HG03342 (cell line): ENCODE results near the gene CLUH.
"Not testable (repeated sequence)": the region's sequence is repeated elsewhere in the genome, so short reads cannot be mapped to it uniquely, and the experiment has no call there.

ENCODE experiments used
- ATAC-seq: cut with Tn5 transposase; IDR thresholded peaks from one replicate; pipeline ENCODE4 v1.9.1; 2021; ENCODE audit warnings: mild to moderate bottlenecking, moderate library complexity; ENCODE audit not compliant: unreplicated experiment

The CLUH gene

DNA sequence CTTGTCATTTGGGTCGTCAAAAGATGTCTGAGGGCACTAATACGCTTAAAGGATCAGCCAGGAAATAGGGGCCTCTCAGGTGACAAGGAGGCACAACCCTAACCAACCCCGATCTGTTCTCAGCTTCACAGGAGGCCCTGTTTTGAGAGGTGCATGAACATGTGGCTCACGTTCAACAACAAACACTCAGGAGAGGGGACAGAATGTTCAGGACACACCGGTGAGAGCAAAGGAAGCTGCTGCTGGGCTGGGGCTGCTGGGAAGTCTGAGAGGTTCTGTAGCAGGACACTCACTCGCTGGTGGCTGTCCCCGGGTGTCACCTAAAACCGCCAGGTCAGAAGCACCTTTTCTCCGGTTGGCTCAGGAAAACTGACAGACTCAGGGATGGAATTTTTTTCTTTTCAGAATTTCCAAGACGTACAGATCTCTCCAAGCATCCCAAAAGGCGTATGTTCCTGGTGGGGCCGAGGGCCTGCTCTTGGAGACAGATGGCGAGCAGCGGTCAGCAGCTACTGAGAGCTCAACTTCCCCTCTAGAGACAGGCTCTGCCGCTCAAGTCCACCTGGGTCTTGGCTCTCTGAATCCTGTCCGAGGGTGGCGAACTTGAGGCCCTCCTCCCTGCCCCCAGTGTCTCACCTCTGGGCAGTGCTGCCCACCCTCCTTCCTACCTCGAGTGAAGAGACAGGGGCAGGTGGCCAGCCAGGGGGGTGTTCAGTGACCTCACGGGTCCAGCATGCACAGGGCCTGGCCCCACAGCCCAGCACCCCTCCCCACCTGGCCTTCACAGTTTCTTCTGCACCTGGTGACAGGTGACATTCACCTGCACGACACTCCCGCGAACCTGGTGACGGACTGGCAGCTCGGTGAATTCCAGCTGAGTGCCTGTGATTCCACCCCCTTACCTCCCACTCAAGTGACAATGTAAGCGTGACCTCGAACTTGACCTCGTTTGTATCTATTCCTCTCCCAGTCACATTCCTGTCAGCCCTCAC, 22.9 kb downstream of the CLUH start:
- ATAC-seq: no peak

DNA sequence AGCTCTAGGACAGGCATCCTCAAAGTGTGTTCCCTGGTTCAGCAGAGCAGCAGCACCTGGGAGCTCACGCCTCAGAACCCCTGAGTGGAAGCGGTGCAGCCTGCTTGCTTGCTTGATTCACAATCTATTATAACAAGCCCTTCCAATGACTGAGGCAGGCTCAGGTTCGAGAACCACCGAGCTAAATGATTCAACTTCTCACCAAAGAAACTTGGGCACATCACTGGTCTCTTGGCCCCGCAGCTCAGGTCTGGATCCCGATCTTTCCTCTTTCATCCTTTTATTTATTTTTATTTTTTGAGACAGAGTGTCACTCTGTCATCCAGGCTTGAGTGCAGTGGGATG, 24.5 kb downstream of the CLUH start:
- no peak for ATAC-seq

DNA sequence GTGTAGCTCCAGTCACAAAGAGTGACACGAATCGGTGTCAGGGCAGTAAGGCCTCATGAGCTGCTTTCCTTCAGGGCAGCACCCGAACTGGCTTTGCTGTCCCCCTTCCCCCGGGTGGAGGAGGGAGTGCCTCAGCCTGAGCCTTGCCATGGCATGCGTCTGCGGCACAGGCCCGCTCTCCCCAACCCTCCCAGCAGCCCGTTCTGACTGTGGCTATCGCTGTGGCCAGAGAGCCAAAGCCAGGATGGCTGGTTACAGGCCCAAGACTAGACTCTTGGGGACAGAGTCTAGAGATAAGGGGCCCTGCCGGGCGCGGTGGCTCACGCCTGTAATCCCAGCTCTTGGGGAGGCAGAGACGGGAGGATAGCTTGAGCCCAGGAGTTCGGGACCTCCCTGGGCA, 25.9 kb downstream of the CLUH start:
- no peak for ATAC-seq

DNA sequence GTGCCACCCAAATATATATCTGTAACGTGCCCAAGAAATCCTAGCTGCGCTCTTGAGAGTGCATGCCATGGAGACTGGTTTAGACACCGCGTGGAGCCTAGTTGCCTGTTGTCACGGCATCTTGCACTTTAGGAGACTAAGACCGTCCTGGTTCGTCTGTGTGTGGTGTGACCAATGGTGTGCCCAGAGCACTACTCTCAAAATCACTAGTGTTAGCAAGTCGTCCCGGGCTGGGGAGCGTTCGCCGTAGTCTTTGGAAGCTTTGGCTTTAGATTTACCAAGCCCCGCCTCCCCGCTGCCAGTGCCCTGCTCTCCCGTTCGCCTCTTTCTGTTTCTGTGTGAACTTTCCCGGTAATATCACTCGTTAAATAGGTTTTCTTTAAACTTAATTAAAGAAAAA, 27.0 kb downstream of the CLUH start:
- no peak for ATAC-seq

DNA sequence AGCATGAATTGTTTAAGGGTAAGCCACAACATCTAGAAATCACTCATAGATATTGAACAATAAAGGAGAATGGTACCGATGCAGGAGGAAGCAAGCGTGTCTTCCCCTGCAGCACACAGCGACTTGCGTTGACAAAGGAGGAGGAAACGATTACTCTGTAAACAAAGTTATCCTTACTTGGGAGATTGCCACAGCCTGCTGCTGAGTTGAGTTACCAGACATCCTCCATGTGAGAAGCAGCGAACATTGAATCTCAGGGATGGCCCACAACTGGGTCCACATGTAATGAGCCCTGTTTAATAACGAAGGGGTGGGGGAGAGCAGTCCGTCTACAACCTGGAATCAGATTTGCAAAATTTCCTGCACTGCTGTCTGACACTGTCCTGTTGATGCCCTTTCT, 27.7 kb downstream of the CLUH start:
- ATAC-seq: no peak

DNA sequence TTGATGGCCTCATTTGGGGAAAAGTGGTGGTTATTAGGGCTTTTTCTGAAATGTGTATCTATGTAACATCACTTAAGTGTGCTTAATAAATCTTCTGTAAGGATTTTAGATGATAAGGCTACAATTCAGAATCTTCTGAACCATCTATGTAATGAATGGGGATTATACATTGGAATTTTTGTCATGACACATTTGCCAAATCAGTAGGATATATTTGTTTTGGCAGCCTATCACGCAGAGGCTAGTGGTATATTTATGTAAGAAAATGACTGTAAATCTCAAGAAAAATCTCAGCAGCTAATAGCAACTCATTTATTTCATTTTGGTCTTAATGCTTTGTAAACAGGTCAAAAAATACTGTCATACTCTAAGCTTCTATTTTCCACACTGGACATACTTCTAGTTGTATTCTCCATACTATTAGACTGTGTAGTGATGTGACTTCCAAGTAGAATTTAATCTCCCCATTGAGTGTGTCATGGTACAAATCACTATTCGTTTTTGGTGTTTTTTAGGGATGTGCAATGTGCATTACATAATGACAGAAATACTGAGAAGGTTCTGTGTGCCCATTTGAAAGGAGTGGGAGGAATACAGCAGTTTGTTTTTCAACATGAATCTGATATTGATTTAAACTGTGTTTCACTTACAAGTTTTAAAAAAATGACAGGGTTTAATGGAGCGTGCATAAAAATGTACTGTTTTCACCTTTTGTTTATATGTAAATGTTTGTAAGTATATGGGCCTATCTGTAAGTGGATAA, 29.2 kb downstream of the CLUH start:
- ATAC-seq: no peak

DNA sequence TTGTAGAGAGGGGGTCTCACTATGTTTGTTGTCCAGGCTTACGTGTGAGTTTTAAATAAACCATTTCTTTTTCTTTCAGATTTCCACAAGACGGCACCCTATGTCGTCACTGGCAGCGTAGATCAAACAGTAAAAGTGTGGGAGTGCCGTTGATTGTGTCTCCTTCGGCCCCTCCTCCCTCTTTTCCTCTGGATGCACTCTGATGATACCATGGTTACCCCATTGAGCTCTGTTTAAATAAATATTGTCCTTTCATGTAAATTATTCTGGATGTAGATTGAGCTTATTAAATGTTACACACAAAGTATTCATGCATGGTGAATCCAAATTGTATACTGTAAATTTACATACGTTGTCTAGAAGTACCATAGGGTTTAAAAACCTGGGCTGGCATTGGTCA, 29.9 kb downstream of the CLUH start:
- ATAC-seq: no peak

DNA sequence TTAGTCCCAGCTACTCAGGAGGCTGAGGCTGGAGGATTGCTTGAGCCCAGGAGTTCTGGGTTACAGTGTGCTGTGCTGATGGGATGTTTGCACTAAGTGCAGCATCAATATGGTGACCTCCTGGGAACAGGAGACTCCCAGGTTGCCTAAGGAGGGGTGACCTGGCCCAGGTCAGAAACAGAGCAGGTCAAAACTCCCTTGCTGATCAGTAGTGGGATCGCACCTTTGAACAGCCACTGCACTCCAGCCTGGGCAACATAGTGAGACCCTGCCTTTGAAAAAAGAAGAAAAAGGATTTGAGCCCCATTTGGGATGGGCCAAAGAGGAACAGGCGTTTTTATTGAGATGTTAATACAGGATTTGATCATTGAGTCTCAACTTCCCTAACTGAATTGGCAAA, 30.6 kb downstream of the CLUH start:
- ATAC-seq: no peak

DNA sequence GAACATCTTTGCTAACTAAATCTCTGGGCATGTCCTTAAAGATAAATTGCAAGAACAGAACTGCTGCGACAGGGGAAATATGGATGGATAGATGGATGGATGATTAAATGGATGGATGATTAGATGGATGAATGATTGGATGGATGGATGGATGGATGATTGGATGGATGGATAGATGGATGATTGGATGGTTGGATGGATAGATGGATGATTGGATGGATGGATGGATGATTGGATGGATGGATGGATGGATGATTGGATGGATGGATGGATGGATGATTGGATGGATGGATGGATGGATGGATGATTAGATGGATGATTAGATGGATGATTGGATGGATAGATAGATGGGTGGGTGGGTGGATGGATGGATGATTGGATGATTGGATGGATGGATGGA, 32.3 kb downstream of the CLUH start:
- ATAC-seq: not testable (repeated sequence)

DNA sequence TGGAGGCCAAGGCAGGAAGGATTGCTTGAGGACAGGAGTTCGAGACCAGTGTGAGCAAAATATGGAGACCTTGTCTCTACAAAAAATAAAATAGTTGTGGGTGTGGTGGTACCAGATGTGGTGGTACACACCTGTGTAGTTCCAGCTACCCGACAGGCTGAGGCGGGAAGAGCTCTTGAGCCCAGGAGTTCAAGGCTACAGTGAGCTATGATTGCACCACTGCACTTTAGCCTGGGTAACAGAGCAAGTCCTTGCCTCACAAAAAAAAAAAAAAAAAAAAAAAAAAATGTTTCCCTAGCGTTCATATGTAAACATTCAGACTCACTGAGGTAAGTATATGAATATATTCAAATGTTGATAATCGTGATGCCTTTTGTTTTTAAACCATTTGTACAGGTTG, 39.5 kb downstream of the CLUH start:
- no peak for ATAC-seq

DNA sequence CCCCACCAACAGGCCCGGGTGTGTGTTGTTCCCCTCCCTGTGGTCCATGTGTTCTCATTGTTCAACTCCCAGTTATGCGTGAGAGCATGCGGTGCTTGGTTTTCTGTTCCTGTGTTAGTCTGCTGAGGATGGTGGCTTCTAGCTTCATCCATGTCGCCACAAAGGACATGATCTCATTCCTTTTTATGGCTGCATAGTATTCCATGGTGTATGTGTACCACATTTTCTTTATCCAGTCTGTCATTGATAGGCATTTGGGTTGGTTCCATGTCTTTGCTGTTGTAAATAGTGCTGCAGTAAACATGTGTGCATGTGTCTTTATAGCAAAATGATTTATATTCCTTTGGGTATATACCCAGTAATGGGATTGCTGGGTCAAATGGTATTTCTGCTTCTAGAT, 51.2 kb downstream of the CLUH start:
- ATAC-seq: not testable (repeated sequence)

DNA sequence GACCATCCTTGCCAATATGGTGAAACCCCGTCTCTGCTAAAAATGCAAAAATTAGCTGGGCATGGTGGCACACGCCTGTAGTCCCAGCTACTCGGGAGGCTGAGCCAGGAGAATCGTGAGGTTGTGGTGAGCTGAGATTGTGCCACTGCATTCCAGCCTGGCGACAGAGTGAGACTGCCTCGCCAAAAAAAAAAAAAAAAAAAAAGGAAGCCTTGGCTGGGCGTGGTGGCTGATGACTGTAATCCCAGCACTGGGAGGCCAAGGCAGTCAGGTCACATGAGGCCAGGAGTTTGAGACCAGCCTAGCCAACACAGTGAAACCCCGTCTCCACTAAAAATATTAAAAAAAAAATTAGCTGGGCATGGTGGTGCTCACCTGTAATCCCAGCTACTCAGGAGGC, 52.2 kb downstream of the CLUH start:
- not testable (repeated sequence) for ATAC-seq

DNA sequence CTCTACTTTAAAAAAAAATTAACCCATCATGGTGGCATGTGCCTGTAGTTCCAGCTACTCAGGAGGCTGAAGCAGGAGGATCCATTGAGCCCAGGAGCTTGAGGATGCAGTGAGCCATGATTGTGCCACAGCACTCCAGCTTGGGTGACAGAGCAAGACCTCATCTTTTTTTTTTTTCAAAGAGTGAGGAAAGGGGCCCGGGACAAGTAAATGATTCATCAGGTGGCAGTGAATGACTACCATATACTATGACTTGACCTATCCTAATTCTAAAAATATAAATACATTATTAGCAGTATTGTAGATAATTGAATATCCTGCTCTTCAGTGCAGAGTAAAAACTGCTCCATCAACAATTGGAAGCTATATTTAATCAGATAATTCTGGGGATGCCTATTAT, 55.3 kb downstream of the CLUH start:
- no peak for ATAC-seq

DNA sequence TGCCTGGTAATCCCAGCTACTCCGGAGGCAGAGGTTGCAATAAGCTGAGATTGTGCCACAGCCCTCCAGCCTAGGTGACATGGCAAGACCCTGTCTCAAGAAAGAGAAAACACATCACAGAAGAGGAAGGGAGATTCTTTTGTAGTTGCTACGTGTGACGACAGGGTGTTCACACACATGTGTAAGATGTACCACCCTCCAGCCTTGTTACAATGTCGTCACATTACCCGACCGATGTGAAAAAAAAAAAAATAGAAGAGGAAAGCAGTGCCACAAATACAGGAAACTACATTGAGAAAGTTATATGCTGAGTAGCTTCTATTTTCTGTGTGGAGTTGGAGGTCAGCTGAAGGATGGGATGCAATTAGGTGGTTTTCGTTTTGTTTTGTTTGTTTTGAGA, 56.0 kb downstream of the CLUH start:
- no peak for ATAC-seq

DNA sequence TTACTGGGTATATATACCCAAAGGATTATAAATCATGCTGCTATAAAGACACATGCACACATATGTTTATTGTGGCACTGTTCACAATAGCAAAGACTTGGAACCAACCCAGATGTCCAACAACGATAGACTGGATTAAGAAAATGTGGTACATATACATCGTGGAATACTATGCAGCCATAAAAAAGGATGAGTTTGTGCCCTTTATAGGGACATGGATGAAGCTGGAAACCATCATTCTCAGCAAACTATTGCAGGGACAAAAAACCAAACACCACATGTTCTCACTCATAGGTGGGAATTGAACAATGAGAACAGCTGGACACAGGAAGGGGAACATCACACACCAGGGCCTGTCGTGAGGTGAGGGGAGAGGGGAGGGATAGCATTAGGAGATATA, 58.7 kb downstream of the CLUH start:
- ATAC-seq: not testable (repeated sequence)

DNA sequence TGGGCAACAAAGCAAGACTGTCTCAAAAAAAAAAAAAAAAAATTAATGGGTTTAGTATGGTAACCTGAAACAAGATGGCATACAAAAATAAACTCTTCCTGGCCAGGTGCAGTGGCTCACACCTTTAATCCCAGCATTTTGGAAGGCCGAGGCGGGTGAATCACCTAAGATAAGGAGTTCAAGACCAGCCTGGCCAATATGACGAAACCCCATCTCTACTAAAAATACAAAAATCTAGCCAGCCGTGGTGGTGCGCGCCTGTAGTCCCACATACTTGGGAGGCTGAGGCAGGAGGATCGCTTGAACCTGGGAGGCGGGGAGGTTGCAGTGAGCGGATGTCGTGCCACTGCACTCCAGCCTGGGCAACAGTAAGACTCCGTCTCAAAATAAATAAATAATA, 62.4 kb downstream of the CLUH start:
- no peak for ATAC-seq

DNA sequence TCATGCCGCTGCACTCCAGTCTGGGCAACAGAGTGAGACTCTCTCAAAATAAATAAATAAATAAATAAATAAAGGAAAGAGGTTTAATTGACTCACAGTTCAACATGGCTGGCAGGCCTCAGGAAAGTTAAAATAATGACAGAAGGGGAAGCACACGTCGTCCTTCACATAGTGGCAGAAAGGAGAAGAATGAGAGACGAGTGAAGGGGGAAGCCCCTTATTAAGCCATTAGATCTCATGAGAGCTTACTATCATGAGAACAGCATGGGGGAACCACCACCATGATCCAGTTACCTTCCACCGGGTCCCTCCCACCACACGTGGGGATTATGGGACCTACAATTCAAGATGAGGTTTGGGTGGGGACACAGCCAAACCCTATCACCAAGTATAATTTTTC, 63.6 kb downstream of the CLUH start:
- ATAC-seq: no peak

DNA sequence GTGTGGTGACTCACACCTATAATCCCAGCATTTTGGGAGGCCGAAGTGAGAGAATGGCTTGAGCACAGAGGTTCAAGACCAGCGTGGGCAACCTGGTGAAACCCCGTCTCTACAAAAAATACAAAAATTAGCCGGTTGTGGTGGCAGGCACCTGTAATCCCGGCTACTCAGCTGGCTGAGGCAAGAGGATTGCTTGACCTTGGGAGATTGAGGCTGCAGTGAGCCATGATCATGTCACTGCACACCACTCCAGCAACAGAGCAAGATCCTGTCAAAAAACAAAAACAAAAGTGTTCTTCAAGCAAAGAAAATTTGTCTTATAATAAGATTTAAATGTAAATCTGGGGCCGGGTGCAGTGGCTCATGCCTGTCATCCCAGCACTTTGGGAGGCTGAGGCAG, 66.6 kb downstream of the CLUH start:
- ATAC-seq: no peak
